NCI-H2196 treated with DMSO at 0.1 percent for 48 hours (cell line): ENCODE data around the gene MRGPRD.
"Not testable (repeated sequence)": the region's sequence is repeated elsewhere in the genome, so short reads cannot be mapped to it uniquely, and the experiment has no call there.

Source experiments
- DNase-seq: peaks from one replicate; lab custom pipeline; 2025; ENCODE audit not compliant: unreplicated experiment; lab: John Stamatoyannopoulos, UW

The MRGPRD gene

DNA sequence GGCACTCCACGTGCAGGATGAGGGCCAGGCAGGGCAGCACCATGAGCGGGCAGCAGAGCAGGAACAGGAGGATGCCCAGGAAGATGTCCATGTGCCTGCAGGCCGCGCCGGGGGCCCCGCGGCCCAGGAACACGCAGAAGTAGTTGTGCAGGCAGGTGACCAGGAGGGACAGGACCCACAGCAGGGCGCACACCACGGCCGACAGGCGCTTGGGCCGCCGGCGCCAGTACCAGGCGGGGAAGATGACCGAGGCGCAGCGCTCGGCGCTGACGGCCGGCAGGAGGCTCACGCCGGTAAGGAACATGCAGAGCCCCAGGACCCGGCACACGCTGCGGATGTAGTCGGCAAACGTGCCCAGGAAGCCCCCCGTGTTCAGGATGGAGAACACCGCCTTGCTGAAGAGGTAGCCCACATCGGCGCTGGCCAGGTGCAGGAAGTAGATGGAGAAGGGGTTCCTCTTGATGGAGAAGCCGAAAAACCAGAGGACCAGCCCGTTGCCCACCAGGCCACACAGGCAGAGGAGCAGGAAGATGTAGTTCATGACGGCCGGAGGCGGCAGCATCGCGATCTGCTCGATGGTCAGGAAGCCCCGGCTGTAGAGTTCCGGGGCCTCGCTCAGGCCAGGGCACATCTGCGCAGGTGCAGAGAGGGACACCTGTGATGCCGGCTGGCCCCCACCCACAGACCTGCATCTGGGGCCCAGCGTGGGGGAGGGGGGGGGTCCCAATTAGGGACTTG lies 25.0 kb upstream of the MRGPRD start:
- DNase-seq = no peak

DNA sequence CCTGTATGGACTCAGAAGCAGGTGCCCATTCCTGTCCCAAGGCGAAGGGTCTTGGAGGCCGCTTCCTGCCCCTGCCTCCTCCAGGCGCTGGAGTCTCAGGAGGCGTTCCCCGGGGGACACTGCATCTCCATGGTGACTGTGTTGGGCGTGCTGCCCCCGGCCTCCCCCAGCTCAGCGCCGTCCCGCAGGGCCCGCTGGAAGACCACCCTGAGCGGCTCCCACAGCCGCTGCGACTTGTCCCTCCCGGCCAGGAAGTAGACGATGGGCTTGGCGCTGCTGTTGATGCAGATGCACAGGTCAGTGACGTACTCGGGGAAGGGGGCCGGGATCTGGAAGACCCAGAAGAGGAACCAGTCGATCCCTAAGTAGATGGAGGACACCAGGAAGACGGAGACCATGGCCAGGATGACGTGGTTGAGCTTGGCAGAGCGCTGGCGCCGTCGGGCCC lies 24.4 kb upstream of the MRGPRD start:
- no peak for DNase-seq

DNA sequence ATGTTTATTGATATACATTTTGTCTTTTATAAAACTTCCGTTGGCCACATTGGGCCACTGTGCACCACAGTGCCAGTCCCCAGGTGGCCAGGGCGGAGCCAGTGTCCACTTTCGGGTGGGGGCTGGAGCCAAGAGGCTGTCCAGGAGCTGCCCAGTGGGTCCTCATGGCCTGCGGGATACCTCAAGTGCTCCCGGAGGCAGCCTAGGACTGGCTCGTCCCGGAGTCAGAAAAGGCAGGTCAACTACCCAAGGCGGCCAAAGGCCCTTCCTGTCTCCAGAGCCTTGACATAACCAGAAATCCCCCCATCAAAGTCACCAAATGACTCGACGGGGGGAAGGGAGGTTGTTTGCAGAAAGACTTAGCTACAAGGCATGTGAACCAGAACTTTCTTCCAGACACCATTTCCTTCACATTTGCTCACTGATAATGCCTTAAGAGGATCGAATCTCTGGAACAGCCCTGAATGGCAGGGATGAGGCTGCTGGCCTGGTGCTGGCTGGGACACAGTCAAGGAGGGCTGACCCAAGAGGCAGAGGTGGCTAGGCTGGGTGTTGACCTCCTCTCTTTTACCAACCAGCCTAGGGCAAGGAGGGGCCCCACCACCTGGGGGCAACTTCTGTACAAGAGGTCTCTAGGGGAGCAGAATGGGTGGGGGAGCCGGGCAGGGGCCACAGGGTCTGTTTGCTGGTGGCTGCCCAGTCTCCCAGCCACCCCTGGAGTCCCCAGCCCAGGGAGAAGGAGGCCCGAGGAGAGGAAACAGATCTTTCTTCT lies 23.8 kb upstream of the MRGPRD start:
- no peak for DNase-seq

DNA sequence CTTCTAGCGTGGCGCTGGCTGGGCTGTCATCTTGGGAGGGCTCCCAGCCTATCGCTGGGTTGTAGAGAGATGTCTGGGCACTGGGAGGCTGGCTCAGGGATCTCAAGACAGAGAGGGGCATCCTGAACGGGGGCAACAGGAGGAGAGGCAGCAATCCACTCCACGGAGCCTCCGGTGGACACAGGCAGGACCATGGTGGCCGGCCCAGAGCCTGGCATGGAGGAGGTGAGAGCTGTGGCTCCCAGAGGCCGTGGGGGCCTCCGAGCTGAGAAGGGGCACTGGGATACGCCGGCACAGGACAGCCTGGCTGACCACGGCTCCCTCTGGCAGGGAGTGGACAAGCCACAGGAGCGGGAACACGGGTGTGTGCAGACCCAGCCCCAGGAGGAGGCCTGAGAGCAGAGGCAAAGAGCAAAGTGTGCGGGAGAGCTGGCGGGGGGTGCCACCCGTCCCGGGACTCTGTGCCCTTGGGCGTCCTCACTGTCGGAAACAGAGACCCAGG lies 23.1 kb upstream of the MRGPRD start:
- no peak for DNase-seq

DNA sequence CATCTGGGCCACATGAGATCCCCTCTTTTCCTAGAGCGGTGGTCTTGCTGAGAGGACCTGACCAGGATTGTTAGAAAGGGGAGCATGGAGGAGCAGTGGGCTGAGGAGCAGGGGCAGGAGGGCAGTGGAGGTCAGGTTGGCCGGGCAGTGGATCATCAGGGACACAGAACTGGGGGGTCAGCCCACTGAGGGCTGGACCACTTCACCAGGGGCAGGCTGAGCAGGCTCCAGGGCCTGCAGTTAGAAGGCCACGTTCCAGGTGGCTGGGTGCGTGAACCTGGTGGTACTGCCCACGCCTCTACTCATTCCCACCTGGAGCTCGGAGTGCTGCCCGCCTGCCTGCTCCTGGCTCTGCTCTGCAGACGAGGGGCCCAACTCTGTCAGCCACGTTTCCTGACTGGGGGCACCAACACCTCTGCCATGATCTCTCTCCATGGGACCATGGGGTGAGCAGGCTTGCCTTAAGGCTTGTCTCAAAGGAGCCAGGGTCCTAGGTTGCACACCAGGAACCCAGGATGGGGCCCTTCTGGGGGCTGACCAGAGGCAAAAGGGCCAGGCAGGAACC lies 22.6 kb upstream of the MRGPRD start:
- DNase-seq = no peak

DNA sequence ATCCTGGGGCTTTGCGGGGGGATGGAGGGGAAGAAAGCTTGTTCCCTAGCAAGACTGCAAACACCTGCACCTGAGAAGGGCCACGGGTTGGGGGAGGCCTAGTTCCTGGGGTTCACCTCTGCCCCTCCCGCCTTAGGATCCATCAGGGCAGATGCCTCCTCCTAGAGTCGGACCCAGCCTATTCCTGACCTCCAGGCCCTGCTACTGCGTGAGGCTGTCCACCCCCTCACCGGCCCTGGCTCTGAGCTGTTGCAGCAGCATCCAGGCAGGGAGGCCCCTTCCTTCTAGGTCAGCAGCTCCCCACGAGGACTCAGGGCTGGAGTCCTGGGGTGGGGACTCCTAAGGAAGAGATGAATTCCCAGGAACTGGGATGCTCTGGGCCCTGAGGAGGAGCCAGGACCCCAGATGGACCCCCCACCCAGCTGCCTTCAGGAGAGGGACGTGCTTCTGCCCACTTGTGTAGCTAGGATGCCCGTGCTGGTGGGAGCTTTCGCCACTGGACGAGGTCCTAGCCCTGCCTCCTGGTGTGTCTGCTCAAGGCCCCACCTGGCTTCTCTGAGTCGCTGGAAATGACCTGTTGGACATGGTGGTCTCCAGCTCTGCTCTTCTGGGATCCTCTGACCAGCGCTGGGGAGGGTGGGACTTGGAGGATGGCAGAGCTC lies 21.9 kb upstream of the MRGPRD start:
- no peak for DNase-seq

DNA sequence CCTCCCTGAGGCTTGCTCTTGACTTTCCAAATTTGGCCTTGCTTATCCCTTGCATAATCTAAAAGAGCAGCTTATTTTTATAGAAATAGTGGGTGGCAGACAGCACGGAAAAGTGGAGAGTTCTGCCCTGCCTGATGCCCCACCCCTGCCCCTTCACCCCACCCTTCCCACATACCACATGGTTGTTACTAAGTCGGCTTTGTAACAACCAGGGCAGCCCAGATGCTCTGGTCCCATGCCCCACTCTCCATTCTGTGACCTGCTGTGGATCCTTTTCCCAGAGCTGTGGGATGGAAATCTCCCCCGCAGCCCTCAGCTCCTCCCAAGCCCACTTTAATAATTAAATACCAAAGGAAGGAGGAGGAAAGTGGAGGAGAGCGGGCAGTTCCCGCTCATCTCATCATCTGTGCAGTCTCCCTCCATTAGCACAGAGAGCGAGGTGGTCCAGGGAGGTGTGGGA lies 21.4 kb upstream of the MRGPRD start:
- no peak for DNase-seq

DNA sequence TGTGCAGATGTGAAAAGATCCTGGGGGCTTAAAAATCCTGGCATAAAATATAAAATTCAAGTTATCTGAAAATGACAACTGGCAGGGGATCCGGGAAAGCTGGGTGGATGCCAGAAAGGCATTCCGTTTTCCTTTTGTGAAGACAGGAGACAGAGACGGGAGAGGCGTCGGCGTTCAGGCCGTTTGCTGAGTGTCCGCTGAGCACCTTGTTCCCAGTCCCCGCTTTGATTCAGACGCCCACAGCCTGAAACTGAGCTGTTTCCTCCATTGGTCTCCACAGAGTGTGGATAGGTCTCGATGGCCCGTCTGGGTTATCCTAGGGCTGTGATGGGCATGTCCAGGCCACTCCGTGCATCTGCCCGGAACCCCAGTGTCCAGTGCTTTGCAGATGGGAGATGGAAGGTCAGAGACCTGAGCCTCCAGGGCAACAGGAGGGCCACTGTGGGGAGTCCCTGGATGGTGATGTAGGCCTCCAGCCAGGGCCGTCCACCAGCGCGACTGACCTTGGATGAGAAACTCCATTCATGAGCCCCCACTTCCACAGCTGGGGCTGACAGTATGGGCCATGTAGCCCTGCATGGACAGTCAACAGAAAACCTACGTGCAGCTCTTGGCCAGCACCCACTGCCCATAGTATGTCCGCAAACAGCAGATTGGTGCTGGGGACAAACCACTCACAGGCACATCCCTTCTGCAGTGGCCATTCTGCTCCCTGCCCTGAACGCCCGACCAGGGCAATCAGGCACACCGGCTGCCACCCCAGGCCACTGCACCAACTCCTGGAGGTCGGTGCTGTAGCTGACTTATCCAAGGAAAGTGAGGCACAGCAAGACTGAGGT lies 20.7 kb upstream of the MRGPRD start:
- DNase-seq = no peak

DNA sequence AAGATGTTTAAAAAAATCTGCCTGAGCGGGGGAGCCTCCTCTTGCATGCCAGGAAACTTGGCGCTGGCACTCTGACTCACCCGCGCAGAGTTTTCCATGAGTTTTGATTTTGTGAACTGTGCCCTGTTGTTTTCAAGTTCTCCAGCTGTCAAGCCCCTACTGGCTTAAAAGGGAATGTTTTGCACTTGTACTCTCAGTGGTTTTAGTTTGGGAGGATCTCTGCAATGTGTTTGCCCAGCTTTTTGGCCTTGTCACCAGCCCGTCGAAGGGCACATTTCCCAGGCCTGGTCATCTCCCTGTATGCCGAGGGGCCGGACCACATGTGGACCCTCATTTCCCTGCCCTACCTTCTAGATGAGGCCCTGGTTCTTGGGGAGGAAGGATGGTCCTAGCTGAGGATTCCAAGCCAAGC lies 20.1 kb upstream of the MRGPRD start:
- no peak for DNase-seq

DNA sequence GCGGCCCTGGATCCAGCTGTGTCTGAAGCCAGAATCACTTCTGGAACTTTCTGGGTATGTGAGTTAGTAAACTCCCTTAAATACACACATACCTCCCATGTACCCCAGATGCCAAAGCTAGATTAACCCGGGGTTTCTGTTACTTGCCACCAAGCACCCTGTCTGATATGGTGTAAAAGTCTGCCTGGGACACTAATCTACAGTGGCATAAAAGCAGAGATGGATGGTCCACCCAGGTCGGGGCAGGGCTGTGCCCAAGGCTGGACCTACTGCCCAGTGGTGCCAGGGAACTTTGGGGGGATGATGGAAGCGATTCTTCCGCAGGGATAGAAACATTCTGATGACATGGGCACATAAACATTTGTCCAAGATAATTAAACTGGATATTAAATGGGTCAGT lies 19.6 kb upstream of the MRGPRD start:
- DNase-seq = no peak

DNA sequence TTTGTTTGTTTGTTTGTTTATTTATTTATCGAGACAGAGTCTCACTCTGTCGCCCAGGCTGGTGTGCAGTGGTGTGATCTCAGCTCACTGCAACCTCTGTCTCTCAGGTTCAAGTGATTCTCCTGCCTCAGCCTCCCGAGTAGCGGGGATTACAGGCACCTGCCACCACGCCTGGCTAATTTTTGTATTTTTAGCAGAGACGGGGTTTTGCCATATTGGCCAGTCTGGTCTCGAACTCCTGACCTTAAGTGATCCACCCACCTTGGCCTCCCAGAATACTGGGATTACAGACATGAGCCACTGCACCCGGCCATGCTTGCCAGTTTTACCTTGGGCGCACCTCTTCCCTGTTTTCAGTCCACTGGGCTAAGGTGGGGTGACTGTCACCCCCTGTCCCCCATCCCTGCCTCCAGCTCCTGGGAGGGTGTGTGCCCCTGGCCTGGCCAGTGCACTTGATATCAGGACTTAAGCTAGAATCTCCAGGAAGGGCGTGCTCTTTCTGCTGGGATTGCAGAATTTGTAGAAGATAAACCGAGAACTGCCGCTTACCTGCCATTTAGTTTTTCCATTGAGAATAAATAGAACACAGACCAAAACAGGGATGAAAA lies 19.1 kb upstream of the MRGPRD start:
- not testable (repeated sequence) for DNase-seq

DNA sequence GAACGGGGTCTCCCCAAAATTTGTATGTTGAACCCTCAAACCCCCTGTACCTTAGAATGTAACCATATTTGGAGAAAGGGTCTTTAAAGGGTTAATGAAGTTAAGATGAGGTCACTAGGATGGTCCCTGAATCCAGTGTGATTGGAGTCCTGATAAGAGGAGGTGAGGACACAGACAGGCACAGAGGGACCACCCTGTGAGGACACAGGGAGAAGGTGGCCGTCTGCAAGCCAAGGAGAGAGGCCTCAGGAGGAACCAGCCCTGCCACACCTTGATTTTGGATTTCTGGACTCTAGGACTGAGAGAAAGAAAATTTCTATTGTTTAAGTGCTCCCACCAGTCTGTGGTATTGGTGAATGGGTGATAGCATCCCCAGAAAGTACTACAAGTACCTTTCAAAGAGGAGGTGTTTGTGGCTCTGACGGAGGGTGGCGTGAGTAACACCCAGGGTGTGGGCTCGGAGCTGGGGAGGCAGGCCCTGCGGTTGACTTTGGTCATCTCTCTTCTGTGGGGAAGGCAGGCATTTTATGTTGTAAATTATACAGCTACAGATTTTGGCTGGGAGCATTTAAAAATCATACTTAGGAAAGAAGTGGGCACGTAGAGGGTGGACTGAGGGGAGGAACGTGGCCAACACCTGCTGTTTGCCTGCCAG lies 18.4 kb upstream of the MRGPRD start:
- DNase-seq = no peak

DNA sequence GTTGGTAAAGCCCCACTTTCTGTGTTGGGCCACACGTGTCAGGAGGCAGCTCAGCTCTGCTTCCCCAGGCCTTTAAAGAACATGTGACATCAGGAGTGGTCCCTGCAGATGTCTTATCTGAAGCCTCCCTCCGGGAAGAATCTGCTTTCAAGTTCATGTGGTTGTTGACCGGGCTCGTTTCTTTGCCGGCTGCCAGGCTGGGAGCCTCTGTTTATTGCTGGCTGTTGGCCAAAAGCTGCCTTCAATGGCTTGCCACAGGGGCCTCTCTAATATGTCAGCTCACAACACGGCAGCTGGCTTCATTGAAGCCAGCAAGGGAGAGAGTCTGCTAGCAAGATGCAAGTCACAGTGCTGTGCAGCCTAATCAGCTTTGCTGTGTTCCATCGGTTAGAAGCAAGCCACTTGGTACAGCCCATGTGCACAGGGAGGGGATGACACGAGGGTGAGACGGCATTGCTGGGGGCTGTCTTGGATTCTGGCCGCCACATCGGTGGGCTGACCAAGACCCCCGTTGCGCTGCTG lies 17.7 kb upstream of the MRGPRD start:
- peak; percentile 41 for DNase-seq

DNA sequence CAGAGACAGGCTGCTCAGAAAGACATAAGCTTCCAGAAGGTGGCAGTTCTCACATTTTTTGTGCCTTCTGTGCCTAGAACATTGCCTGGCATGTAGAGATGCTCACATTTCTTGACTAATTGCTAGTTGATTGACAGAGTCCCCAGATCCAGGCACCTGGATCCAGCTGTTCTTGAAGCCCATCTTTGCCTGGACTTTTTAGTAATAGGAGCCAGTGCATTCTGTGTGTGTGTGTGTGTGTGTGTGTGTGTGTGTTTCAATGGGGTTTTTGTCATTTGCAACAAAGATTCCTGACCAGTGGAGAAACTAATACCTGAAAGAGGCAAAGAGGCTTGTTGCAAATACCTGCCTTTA lies 17.2 kb upstream of the MRGPRD start:
- DNase-seq = no peak

DNA sequence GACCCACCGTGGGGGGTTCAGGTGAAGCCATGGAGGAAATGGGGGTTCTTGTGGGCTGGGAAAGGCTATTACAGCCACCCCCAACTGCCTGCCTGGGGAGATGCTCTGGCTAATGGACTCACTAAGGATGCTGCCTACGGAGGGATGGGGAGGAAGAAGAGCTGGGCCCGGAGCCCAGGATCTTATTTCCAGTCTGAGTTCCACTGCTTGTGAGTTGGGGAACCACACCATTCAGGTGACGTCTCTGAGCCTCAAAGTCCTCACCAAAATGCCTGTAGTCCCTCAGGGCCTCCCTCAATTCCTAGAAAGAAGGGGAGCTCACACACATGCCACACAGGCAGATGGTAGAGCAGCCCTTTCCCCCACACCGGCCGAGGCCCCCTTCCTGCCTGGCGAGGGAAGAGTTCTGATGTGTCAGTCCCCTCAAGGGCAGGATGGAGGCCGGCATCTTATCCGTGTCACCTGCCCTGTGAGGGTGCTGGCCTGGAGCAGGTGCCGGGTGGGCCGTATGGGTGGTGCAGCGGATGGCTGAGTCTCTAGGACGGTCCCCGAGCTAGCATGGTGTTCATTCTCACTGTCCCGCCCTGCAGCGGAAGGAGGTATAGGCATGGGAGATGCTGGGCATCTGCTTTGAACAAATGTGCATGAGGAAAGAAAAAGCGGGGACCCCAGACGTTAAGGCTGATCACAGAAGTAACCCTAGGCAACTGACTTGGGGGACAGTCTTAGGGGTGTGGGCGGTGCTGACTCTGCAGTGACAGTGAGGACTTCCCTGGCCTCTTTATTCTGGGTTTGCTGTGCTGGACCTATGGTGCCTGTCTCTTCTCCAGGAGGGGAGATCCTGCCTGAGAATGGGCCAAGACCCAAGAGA lies 16.6 kb upstream of the MRGPRD start:
- no peak for DNase-seq

DNA sequence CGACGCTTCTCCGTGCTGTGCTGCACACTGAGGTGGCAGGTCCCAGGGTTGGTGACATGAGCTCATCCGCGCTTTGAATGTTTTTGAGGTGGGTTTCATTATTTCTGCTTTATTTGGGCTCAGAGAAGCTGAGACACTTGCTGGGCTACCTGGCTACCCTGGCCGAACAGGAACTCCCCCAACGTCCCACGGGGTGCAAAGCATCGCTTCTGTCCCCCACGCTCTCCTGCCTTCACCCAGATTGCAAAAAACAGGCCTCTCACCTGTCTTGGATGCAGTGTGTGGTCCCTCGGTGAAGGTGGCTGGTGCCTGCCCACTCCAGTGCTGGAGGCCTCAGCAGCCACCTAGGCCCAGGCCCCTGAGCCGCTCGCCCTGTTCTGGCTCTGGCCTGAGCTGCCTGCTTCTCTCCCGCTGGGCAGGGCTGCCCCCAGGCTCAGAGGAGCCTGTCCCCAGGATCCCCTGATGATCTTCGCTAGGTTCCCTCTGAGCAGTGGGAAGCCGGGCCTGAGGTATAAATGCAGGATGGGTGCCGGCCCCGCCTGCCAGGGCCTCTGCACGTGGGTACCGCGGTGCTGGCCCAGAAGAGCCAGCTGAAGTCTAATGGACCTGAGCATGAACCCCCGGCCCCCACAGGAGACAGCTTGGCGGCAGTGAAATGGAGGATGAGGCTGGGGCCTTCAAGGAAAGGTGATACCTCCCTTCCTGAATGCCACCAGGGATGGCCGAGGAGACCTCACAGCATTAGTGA lies 15.8 kb upstream of the MRGPRD start:
- DNase-seq = no peak

DNA sequence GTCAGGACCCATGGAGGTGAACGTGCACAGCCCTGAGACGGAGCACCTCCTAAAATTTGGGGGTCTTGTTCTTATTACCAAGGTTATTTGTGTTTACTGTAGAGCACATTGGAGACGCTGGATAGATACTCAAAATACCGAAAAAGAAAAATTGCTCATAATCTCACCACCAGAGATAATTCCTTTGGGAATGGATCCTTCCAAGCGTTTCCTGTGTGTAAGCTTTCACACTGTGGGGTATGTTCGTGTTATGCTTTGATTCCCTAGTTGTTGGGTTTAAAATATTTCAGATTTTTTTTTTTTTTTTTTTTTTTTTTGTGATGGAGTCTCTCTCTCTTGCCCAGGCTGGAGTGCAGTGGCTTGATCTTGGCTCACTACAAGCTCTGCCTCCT lies 14.1 kb upstream of the MRGPRD start:
- no peak for DNase-seq
